HCT116 (cell line): ENCODE measurements around the gene PROS1.

ENCODE experiments used
- CTCF ChIP-seq, 3 experiments: fragments of 200-600 bp in 1 of 3; sonication (generic) in 1 of 3; IDR thresholded peaks in 2 of 3; conservative IDR thresholded peaks in 1 of 3; 2 replicates each; pipeline ENCODE4 v1.5.1; 2012 to 2017; ENCODE audit warnings: low read depth in 2 of 3, low read length in 2 of 3, antibody characterized with exemption in 1 of 3, borderline replicate concordance in 1 of 3, control low read depth in 1 of 3, mild to moderate bottlenecking in 1 of 3, mixed read lengths in 1 of 3, mixed run types in 1 of 3, moderate library complexity in 1 of 3; ENCODE audit not compliant: insufficient read depth in 1 of 3
- EGR1 ChIP-seq: IDR thresholded peaks from 2 replicates; pipeline ENCODE4 v1.6.1; 2012; ENCODE audit warnings: low read depth
- EZH2 ChIP-seq: fragments of 200-600 bp; sonication (generic); IDR thresholded peaks from 2 replicates; pipeline ENCODE4 v1.6.1; 2017; ENCODE audit warnings: antibody characterized with exemption, mixed run types
- EZH2phosphoT487 ChIP-seq: fragments of 200-600 bp; IDR thresholded peaks from 2 replicates; pipeline ENCODE4 v1.6.1; 2018; ENCODE audit warnings: antibody characterized with exemption, borderline replicate concordance
- JUND ChIP-seq: IDR thresholded peaks from 2 replicates; pipeline ENCODE4 v1.6.1; 2012
- POLR2A ChIP-seq: IDR thresholded peaks from 2 replicates; pipeline ENCODE4 v1.7.0; 2011; ENCODE audit warnings: borderline replicate concordance; ENCODE audit not compliant: insufficient read depth, insufficient read length; ENCODE audit errors: extremely low read depth
- POLR2AphosphoS5 ChIP-seq: IDR thresholded peaks from 2 replicates; pipeline ENCODE4 v1.6.1; 2011; ENCODE audit warnings: mild to moderate bottlenecking, low read depth, low read length, moderate library complexity
- SRF ChIP-seq: IDR thresholded peaks from 2 replicates; pipeline ENCODE4 v1.6.1; 2012; ENCODE audit warnings: low read depth
- TCF7L2 ChIP-seq: IDR thresholded peaks from 2 replicates; pipeline ENCODE4 v1.7.0; 2011; ENCODE audit warnings: borderline replicate concordance, inconsistent platforms; ENCODE audit not compliant: insufficient read depth, insufficient read length; ENCODE audit errors: extremely low read depth
- YY1 ChIP-seq: IDR thresholded peaks from 2 replicates; pipeline ENCODE4 v1.6.1; 2011; ENCODE audit warnings: low read length, low read depth, moderate library complexity, mild to moderate bottlenecking; ENCODE audit not compliant: insufficient replicate concordance; ENCODE audit errors: extremely low read depth
- ZBTB33 ChIP-seq: IDR thresholded peaks from 2 replicates; pipeline ENCODE4 v1.6.1; 2011; ENCODE audit warnings: mild to moderate bottlenecking, low read length, moderate library complexity; ENCODE audit not compliant: insufficient replicate concordance; ENCODE audit errors: extremely low read depth
- ZFX ChIP-seq: fragments of 450-650 bp; IDR thresholded peaks from 2 replicates; pipeline ENCODE4 v1.6.1; 2017

DNA sequence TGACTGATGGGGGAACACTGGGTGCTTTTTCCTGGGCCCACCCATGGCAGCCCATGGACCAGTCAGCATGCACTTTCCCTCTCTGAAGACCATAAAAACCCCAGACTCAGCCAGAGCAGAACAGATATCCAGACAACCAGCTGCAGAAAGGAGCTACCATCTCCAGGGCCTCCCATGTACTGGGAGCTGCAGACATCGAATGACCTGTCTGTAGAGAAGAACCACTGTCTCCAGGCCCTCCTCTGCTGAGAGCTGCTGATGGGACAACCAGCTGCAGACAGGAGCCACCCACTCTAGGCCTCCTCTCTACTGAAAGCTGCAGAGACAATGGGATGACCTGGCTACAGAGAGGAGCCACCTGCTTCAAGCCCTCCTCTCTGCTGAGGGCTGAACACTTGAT, 66.6 kb downstream of the PROS1 start:
- TF ChIP-seq JUND, result no peak
- no peak for TF ChIP-seq CTCF (IDR thresholded peaks at IDR 0.05 in 2 of 3, conservative IDR thresholded peaks at IDR 0.05 in 1 of 3; ENCODE audit: borderline replicate concordance in 1 of 3, insufficient read depth in 1 of 3, low read depth in 2 of 3, low read length in 2 of 3)
- no peak for TF ChIP-seq POLR2AphosphoS5
- TF ChIP-seq POLR2A, result no peak
- TF ChIP-seq EZH2, result no peak
- no peak for TF ChIP-seq SRF
- no peak for TF ChIP-seq EGR1
- TF ChIP-seq EZH2phosphoT487, result no peak
- TF ChIP-seq YY1, result no peak
- TF ChIP-seq ZFX, result no peak
- no peak for TF ChIP-seq TCF7L2
- no peak for TF ChIP-seq ZBTB33
